Spleen (tissue), 11 donors: ENCODE data around the gene BEND4. TPM values are rescaled to one million over a fixed set of nuclear protein-coding genes. Genes with fewer than 3 reads are reported as not detected.

Source experiments
- DNase-seq: peaks from one replicate; pipeline ENCODE4 v3.0.0-alpha.2; 2020
- H3K27ac ChIP-seq, 8 donors: fragments of 200-600 bp; sonication (generic) in 7 of 8; 1 replicate in 4 of 8; 2 replicates in 4 of 8; pipeline versions ENCODE4 v1.5.0 to v1.8.0; 2016 to 2021; ENCODE audit warnings: inconsistent platforms in 4 of 8, mild to moderate bottlenecking in 4 of 8, moderate library complexity in 1 of 8
- H3K27me3 ChIP-seq, 7 donors: fragments of 200-600 bp; sonication (generic) in 6 of 7; replicated peaks in 1 of 7; 1 replicate in 4 of 7; 2 replicates in 3 of 7; pipeline versions ENCODE4 v1.5.0 to v1.8.0; 2016 to 2021; ENCODE audit warnings: inconsistent platforms in 3 of 7, mild to moderate bottlenecking in 1 of 7
- H3K36me3 ChIP-seq, 6 donors: fragments of 200-600 bp; sonication (generic) in 5 of 6; 1 replicate in 4 of 6; 2 replicates in 2 of 6; pipeline versions ENCODE4 v1.5.0 to v1.8.0; 2016 to 2021; ENCODE audit warnings: inconsistent platforms in 2 of 6
- H3K4me1 ChIP-seq, 6 donors: fragments of 200-600 bp; sonication (generic) in 5 of 6; 1 replicate in 3 of 6; 2 replicates in 3 of 6; pipeline versions ENCODE4 v1.5.0 to v1.8.0; 2016 to 2021; ENCODE audit warnings: inconsistent platforms in 3 of 6
- H3K4me3 ChIP-seq, 8 donors: fragments of 200-600 bp; sonication (generic) in 7 of 8; 1 replicate in 4 of 8; 2 replicates in 4 of 8; pipeline versions ENCODE4 v1.5.0 to v1.8.0; 2016 to 2021; ENCODE audit warnings: inconsistent platforms in 4 of 8, mild to moderate bottlenecking in 4 of 8, moderate library complexity in 2 of 8
- H3K9me3 ChIP-seq, 8 donors: fragments of 200-600 bp; sonication (generic) in 7 of 8; 1 replicate in 4 of 8; 2 replicates in 4 of 8; pipeline versions ENCODE4 v1.5.0 to v1.8.0; 2016 to 2021; ENCODE audit warnings: inconsistent platforms in 4 of 8
- POLR2A ChIP-seq, 3 donors: fragments of 450-650 bp; IDR thresholded peaks; one replicate each; pipeline ENCODE4 v1.5.1; 2017; ENCODE audit warnings: antibody characterized with exemption in 3 of 3, mild to moderate bottlenecking in 1 of 3
- POLR2AphosphoS5 ChIP-seq, 3 donors: sonication (generic); formaldehyde crosslinking; IDR thresholded peaks; one replicate each; pipeline ENCODE4 v1.5.1; 2017; ENCODE audit warnings: antibody characterized with exemption in 3 of 3
- WGBS, 5 donors: extraction: QIAGEN DNeasy Blood & Tissue Kit in 3 of 5; methylation state at CpG; one replicate each; pipeline versions ENCODE4 v1.1.5 to v1.1.7; 2013 to 2018; 5-methylcytosine and 5-hydroxymethylcytosine counted together
- intact Hi-C: fragments of 100-400 bp; cut with DNase I; formaldehyde crosslinking; loops from one replicate; pipeline ENCODE4 v1.15.0; 2023; ENCODE audit warnings: low total_unique reads
- polyA plus RNA-seq, 3 donors: library from polyadenylated mRNA; stranded (reverse); fragments of 200-250 nt; gene quantifications; one replicate each; pipeline ENCODE4 v1.2.1, GENCODE V29; 2013
- total RNA-seq, 7 donors: library from RNA; depleted of rRNA in 3 of 7; stranded (reverse); fragments of >200 nt in 3 of 7; fragmentation: NEBNext Ultra II Directional in 4 of 7; extraction: Animal tissue kit (Norgen Biotek cat#: 25700) in 4 of 7; gene quantifications; one replicate each; pipeline versions ENCODE4 v1.1.0 to v1.2.1, GENCODE V29; 2016 to 2021
- TF ChIP-seq, protein P1 (sequence below), 11 experiments: fragments of 200-600 bp in 7 of 11; fragments of 450-650 bp in 4 of 11; sonication (generic) in 4 of 11; IDR thresholded peaks in 8 of 11; conservative IDR thresholded peaks in 3 of 11; 1 replicate in 7 of 11; 2 replicates in 4 of 11; pipeline versions ENCODE4 v1.4.0 to v1.8.0; 2016 to 2021; ENCODE audit warnings: antibody characterized with exemption in 11 of 11, inconsistent platforms in 4 of 11, mild to moderate bottlenecking in 1 of 11
- donor health status: healthy with polysubstance abuse.
- donor health status: DM: no; HTN: no; CAD: no; lungs with moderate emphysema.
- donor health status: DM: no; HTN: no; CAD: no.
- donor health status: Bipolar disorder and iron deficiency.
- donor health status: healthy.
- donor health status: DM: no; HTN: no; CAD: no.
- donor health status: DM: yes; HTN: yes; CAD: no.

The BEND4 gene
- total and polyA plus RNA-seq, 10 donors, result 1.1 to 8.3 (median 4.2) TPM

DNA sequence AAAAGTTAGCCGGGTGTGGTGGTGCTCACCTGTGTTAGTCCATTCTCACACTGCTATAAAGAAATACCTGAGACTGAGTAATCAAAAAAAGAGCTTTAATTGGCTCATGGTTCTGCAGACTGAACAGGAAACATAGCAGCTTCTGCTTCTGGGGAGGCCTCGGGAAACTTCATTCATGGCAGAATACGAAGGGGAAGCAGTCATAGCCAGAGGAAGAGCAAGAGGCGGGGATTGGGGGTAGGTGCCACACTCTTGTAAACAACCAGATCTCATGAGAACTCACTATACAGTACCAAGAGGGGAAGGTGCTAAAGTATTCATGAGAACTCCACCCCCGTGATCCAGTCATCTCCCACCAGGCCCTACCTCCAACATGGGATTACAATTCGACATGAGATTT, 64.1 kb downstream of the BEND4 start:
- 72 to 83% (median 81%) methylated on average over 6 of the region's 6 CpGs for WGBS, 5 donors
- no peaks in the 10 kb centered on the region for H3K9me3 ChIP-seq
- H3K4me3 ChIP-seq, result no peak overlapping the region
- TF ChIP-seq POLR2A (IDR thresholded peaks at IDR 0.05) (no peak), POLR2AphosphoS5 (IDR thresholded peaks at IDR 0.05) (no peak)
- TF ChIP-seq, protein P1, sequence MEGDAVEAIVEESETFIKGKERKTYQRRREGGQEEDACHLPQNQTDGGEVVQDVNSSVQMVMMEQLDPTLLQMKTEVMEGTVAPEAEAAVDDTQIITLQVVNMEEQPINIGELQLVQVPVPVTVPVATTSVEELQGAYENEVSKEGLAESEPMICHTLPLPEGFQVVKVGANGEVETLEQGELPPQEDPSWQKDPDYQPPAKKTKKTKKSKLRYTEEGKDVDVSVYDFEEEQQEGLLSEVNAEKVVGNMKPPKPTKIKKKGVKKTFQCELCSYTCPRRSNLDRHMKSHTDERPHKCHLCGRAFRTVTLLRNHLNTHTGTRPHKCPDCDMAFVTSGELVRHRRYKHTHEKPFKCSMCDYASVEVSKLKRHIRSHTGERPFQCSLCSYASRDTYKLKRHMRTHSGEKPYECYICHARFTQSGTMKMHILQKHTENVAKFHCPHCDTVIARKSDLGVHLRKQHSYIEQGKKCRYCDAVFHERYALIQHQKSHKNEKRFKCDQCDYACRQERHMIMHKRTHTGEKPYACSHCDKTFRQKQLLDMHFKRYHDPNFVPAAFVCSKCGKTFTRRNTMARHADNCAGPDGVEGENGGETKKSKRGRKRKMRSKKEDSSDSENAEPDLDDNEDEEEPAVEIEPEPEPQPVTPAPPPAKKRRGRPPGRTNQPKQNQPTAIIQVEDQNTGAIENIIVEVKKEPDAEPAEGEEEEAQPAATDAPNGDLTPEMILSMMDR (IDR thresholded peaks at IDR 0.05 in 8 of 11, conservative IDR thresholded peaks at IDR 0.05 in 3 of 11), result no peak
- H3K27me3 ChIP-seq, result no peaks in the 10 kb centered on the region
- intact Hi-C loops, result no loop called here
- no peak overlapping the region for H3K27ac ChIP-seq
- no peaks in the 10 kb centered on the region for H3K4me1 ChIP-seq
- peaks cover 0 to 35% (median 2%) of the 10 kb centered on the region in 6 donors for H3K36me3 ChIP-seq
- DNase-seq, result no peak

DNA sequence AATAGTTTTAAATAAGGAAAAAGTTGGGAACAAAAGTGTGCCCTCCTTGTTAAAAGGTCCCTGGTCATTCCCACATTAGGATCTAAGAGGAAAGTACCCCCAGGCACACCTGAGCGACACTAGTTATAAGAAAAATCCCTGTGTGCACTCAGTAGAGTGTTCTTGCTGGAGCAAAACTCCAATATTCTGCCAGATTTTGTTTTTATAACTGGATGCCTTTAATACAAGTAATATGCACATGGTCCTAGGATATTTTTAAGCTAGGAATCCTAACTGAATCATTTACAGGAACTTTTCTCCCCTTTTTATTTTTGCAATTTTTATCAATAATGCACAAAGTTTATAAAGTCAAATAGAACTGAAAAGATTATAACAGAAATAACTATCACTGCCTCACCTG, 68.6 kb downstream of the BEND4 start:
- Histone ChIP-seq H3K27me3 (no peaks in the 10 kb centered on the region), H3K9me3 (no peaks in the 10 kb centered on the region), H3K4me3 (no peak overlapping the region), H3K36me3 (peaks cover 0 to 73% (median 9%) of the 10 kb centered on the region in 6 donors), H3K4me1 (no peaks in the 10 kb centered on the region), H3K27ac (no peak overlapping the region)
- DNase-seq, result no peak
- intact Hi-C loops, result no loop called here
- 92 to 100% (median 100%) methylated on average over 1 of the region's 1 CpG for WGBS, 5 donors
- TF ChIP-seq, protein P1 (IDR thresholded peaks at IDR 0.05 in 8 of 11, conservative IDR thresholded peaks at IDR 0.05 in 3 of 11), result no peak
- TF ChIP-seq POLR2A (IDR thresholded peaks at IDR 0.05) (no peak), POLR2AphosphoS5 (IDR thresholded peaks at IDR 0.05) (no peak)

DNA sequence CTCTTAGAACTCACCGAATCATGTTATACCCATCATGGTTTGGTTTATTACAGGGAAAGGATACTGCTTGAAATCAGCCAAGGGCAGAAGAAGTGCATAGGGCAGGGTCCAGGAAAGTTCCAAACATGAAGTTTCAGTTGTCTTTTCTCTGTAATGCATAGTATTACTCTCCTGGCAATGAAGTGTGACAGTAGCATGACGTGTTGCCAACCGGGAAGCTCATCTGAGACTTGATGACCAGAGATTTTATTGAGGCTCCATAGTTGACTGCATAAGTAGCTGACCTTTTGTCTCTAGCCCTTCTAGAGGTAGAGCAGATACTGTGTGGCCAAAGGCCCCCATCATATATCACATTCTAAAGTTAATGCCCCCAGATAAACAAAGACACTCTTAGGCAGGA, 72.1 kb downstream of the BEND4 start:
- Histone ChIP-seq H3K36me3 (peaks cover 0 to 85% (median 22%) of the 10 kb centered on the region in 6 donors), H3K27me3 (no peaks in the 10 kb centered on the region), H3K4me1 (no peaks in the 10 kb centered on the region), H3K9me3 (no peaks in the 10 kb centered on the region), H3K27ac (no peak overlapping the region), H3K4me3 (no peak overlapping the region)
- TF ChIP-seq, protein P1 (IDR thresholded peaks at IDR 0.05 in 8 of 11, conservative IDR thresholded peaks at IDR 0.05 in 3 of 11), result no peak
- TF ChIP-seq POLR2AphosphoS5 (IDR thresholded peaks at IDR 0.05) (no peak), POLR2A (IDR thresholded peaks at IDR 0.05) (no peak)
- intact Hi-C loops, result no loop called here
- WGBS, 5 donors, result 92 to 95% (median 93%) methylated on average over 3 of the region's 3 CpGs
- DNase-seq, result no peak

DNA sequence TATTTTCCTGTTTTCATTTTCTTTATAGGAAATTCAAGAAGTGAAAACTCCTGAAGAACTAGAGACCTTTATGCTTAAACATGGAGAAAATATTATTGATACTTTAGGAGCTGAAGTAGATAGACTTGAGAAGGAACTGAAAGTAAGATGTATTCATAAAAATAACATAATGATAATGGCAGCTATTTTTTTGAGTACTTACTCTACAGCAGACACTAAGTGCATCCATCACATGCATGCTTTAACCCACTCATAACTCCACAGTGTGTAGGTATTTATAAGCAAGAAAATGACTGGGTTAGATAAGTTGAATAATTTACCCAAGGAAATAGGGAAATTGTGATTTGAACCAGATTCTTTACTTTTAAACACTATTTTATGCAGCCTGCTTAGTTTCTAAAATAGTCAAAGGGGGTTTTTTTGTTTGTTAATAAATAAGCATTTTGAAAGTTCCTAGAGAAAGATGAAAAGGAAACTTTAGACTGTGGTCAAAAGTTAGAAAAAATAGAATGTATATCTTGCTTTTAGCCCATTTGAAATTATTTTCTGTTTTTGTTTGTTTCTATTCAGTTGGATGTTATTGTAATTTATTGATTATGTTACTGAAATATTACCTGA, 74.2 kb downstream of the BEND4 start:
- Histone ChIP-seq H3K4me1 (no peaks in the 10 kb centered on the region), H3K27ac (no peak overlapping the region), H3K4me3 (no peak overlapping the region), H3K9me3 (no peaks in the 10 kb centered on the region), H3K27me3 (no peaks in the 10 kb centered on the region), H3K36me3 (peaks cover 0 to 81% (median 22%) of the 10 kb centered on the region in 6 donors)
- no peak for DNase-seq
- intact Hi-C loops, result no loop called here
- TF ChIP-seq, protein P1 (IDR thresholded peaks at IDR 0.05 in 8 of 11, conservative IDR thresholded peaks at IDR 0.05 in 3 of 11), result no peak
- TF ChIP-seq POLR2A (IDR thresholded peaks at IDR 0.05), result no peak
